ENCODE data around the gene TTC13.

- TF ChIP-seq CTCF (IDR thresholded peaks at IDR 0.05 in 8 of 11, conservative IDR thresholded peaks at IDR 0.05 in 3 of 11) (no peak), POLR2A (IDR thresholded peaks at IDR 0.05) (no peak), POLR2AphosphoS5 (IDR thresholded peaks at IDR 0.05) (no peak)
Measured at GRCh38 chr1:230876660-230877059, 102.0 kb downstream of the TTC13 start.

Data from spleen (tissue), 7 donors.